Uterus (tissue), 4 donors: Measurements from ENCODE around the gene DCAF8. TPM values are rescaled to one million over a fixed set of nuclear protein-coding genes. Genes with fewer than 3 reads are reported as not detected.

Experiments used
- DNase-seq, 2 donors: peaks; one replicate each; pipeline ENCODE4 v3.0.0-alpha.2; 2019 to 2020
- H3K27ac ChIP-seq, 2 donors: fragments of 200-600 bp; sonication (generic); 1 replicate in 1 of 2; 2 replicates in 1 of 2; pipeline ENCODE4 v1.5.1; 2016 to 2018
- H3K27me3 ChIP-seq, 2 donors: fragments of 200-600 bp; sonication (generic); one replicate each; pipeline ENCODE4 v1.5.1; 2018 to 2019; ENCODE audit warnings: control low read depth in 1 of 2
- H3K36me3 ChIP-seq, 2 donors: fragments of 200-600 bp; sonication (generic); one replicate each; pipeline ENCODE4 v1.5.1; 2019; ENCODE audit warnings: control low read depth in 1 of 2
- H3K4me1 ChIP-seq, 2 donors: fragments of 200-600 bp; sonication (generic); one replicate each; pipeline ENCODE4 v1.5.1; 2018 to 2019; ENCODE audit warnings: control low read depth in 1 of 2
- H3K4me3 ChIP-seq, 2 donors: fragments of 200-600 bp; sonication (generic); 1 replicate in 1 of 2; 2 replicates in 1 of 2; pipeline ENCODE4 v1.5.1; 2018 to 2019; ENCODE audit warnings: mild to moderate bottlenecking in 1 of 2
- H3K9me3 ChIP-seq, 2 donors: fragments of 200-600 bp; sonication (generic); one replicate each; pipeline ENCODE4 v1.5.1; 2019; ENCODE audit warnings: control low read depth in 1 of 2
- POLR2A ChIP-seq, 2 donors: fragments of 450-650 bp; IDR thresholded peaks; one replicate each; pipeline ENCODE4 v1.6.1; 2016; ENCODE audit warnings: antibody characterized with exemption in 2 of 2, mild to moderate bottlenecking in 1 of 2, moderate library complexity in 1 of 2
- intact Hi-C: fragments of 100-400 bp; cut with DNase I; formaldehyde crosslinking; loops from one replicate; pipeline ENCODE4 v1.15.1; 2023; ENCODE audit warnings: low total_unique reads
- total RNA-seq, 4 donors: library from RNA; depleted of rRNA in 3 of 4; stranded (reverse); fragments of >200 nt in 3 of 4; gene quantifications; one replicate each; pipeline versions ENCODE4 v1.1.0 to v1.2.4, GENCODE V29; 2014 to 2023
- TF ChIP-seq, protein P1 (sequence below), 4 experiments: fragments of 200-600 bp in 2 of 4; fragments of 450-650 bp in 2 of 4; sonication (generic) in 2 of 4; IDR thresholded peaks; one replicate each; pipeline ENCODE4 v1.5.1; 2016 to 2019; ENCODE audit warnings: antibody characterized with exemption in 4 of 4, mild to moderate bottlenecking in 2 of 4, moderate library complexity in 1 of 4
- donor health status: DM: yes; HTN: yes; CAD: no.

DCAF8 gene
- total RNA-seq, 4 donors from 2014 or later: 36.8 to 167 (median 94.8) TPM

- H3K9me3 ChIP-seq: no peaks in the 10 kb centered on the region
- no peaks in the 10 kb centered on the region for H3K27me3 ChIP-seq
- intact Hi-C loops: no loop called here
- H3K4me3 ChIP-seq: no peak overlapping the region
- DNase-seq: no peak
- H3K4me1 ChIP-seq: no peaks in the 10 kb centered on the region
- H3K27ac ChIP-seq: no peak overlapping the region
- H3K36me3 ChIP-seq: no peaks in the 10 kb centered on the region
- TF ChIP-seq, protein P1, sequence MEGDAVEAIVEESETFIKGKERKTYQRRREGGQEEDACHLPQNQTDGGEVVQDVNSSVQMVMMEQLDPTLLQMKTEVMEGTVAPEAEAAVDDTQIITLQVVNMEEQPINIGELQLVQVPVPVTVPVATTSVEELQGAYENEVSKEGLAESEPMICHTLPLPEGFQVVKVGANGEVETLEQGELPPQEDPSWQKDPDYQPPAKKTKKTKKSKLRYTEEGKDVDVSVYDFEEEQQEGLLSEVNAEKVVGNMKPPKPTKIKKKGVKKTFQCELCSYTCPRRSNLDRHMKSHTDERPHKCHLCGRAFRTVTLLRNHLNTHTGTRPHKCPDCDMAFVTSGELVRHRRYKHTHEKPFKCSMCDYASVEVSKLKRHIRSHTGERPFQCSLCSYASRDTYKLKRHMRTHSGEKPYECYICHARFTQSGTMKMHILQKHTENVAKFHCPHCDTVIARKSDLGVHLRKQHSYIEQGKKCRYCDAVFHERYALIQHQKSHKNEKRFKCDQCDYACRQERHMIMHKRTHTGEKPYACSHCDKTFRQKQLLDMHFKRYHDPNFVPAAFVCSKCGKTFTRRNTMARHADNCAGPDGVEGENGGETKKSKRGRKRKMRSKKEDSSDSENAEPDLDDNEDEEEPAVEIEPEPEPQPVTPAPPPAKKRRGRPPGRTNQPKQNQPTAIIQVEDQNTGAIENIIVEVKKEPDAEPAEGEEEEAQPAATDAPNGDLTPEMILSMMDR (IDR thresholded peaks at IDR 0.05): no peak
- TF ChIP-seq POLR2A (IDR thresholded peaks at IDR 0.05): no peak
Observed at GRCh38 chr1:160224606-160225005, 37.7 kb downstream of the DCAF8 start.

DNA sequence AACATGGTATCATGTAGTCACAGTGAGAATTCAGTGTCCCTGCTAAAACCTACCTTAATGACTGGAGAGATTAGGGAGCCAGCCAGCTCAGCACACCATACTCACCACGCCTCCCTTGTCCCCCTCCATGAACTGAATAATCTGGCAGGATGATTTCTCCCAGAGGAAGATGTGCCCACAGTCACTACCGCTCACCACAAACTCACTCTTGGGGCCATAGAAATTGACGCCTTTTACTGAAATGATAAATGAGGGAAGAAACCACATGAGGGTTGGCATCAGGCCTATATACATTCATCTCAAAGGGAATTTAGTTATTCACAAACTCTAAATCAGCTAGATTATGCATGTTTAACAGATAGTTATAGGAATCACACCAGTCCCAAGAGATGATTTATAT, 39.8 kb downstream of the DCAF8 start:
- Histone ChIP-seq H3K9me3 (no peaks in the 10 kb centered on the region), H3K27me3 (no peaks in the 10 kb centered on the region), H3K4me3 (no peak overlapping the region), H3K4me1 (peaks cover 4 to 9% of the 10 kb centered on the region in 2 donors), H3K36me3 (no peaks in the 10 kb centered on the region), H3K27ac (no peak overlapping the region)
- intact Hi-C loops: no loop called here
- TF ChIP-seq, protein P1 (IDR thresholded peaks at IDR 0.05): no peak
- TF ChIP-seq POLR2A (IDR thresholded peaks at IDR 0.05): no peak
- DNase-seq: no peak

- no peaks in the 10 kb centered on the region for H3K9me3 ChIP-seq
- no peak overlapping the region for H3K4me3 ChIP-seq
- no peaks in the 10 kb centered on the region for H3K36me3 ChIP-seq
- H3K4me1 ChIP-seq: peaks cover 4 to 13% of the 10 kb centered on the region in 2 donors
- TF ChIP-seq, protein P1 (IDR thresholded peaks at IDR 0.05): no peak
- no peak for TF ChIP-seq POLR2A (IDR thresholded peaks at IDR 0.05)
- intact Hi-C loops: no loop called here
- no peak overlapping the region for H3K27ac ChIP-seq
- no peaks in the 10 kb centered on the region for H3K27me3 ChIP-seq
- no peak for DNase-seq
Observed at GRCh38 chr1:160221089-160221488, 41.3 kb downstream of the DCAF8 start.

DNA sequence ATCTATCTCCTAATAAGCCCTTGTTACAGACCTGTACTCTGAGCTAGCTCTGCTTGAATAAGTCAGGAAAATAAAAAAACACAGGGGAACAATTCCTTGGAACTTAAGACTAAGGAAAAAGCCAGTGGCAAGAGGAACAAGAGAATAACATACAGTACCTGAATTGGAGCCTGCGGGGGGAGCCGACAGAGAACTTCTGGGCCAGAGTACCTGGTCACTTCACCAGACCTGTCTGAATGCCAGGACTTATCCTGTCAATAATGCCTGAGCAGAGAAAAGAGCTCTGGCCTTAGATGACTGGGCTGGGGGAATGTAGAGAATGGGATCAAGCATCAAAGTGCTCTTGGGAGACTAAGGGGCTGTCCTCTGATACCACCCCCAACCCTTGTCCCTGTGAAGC, 42.0 kb downstream of the DCAF8 start:
- Histone ChIP-seq H3K4me3 (no peak overlapping the region), H3K27ac (peak overlapping the region in 1 of 2 donors; percentile 69), H3K9me3 (no peaks in the 10 kb centered on the region), H3K27me3 (no peaks in the 10 kb centered on the region), H3K36me3 (no peaks in the 10 kb centered on the region), H3K4me1 (peaks cover 4 to 13% of the 10 kb centered on the region in 2 donors)
- DNase-seq: no peak
- intact Hi-C loops: no loop called here
- TF ChIP-seq POLR2A (IDR thresholded peaks at IDR 0.05): no peak
- TF ChIP-seq, protein P1 (IDR thresholded peaks at IDR 0.05): no peak

- Histone ChIP-seq H3K27me3 (no peaks in the 10 kb centered on the region), H3K4me3 (no peak overlapping the region), H3K36me3 (no peaks in the 10 kb centered on the region), H3K9me3 (no peaks in the 10 kb centered on the region), H3K27ac (peak overlapping the region; percentile 55 to 69), H3K4me1 (peaks cover 4 to 13% of the 10 kb centered on the region in 2 donors)
- intact Hi-C loops: no loop called here
- DNase-seq: no peak
- TF ChIP-seq, protein P1 (IDR thresholded peaks at IDR 0.05): peak; percentile 42 to 67 (median 59)
- no peak for TF ChIP-seq POLR2A (IDR thresholded peaks at IDR 0.05)
Observed at GRCh38 chr1:160219062-160219929, 43.1 kb downstream of the DCAF8 start.
